WTC11 (cell line): ENCODE measurements around the gene CGRRF1. TPM values are rescaled to one million over a fixed set of nuclear protein-coding genes. Genes with fewer than 3 reads are reported as not detected.

Experiments
- ATAC-seq: fragments of 200-7000 bp; cut with Tn5 transposase; 2 replicates; pipeline ENCODE4 v1.10.0; 2021; ENCODE audit warnings: mild to moderate bottlenecking, moderate library complexity
- CTCF ChIA-PET: fragments of 300-600 bp; sonication (Branson Sonifier 250); formaldehyde crosslinking; loops from one replicate; lab custom pipeline; 2021; ENCODE audit warnings: antibody characterized with exemption; lab: Charles Lee
- POLR2A ChIA-PET: fragments of 350-600 bp; sonication (Branson Sonifier 250); formaldehyde crosslinking; loops from one replicate; lab custom pipeline; 2021; ENCODE audit warnings: antibody characterized with exemption; lab: Charles Lee
- DNase-seq: peaks from one replicate; pipeline ENCODE4 v3.0.0; 2021; ENCODE audit warnings: low spot score
- H3K27ac Mint-ChIP-seq: 2 replicates; pipeline ENCODE4 v1.8.0; 2021; ENCODE audit warnings: mixed read lengths
- H3K27me3 Mint-ChIP-seq: 2 replicates; pipeline ENCODE4 v1.8.0; 2021; ENCODE audit warnings: low read depth, mild to moderate bottlenecking, moderate library complexity, mixed read lengths
- H3K36me3 Mint-ChIP-seq: 2 replicates; pipeline ENCODE4 v1.8.0; 2021; ENCODE audit warnings: mixed read lengths
- H3K4me1 Mint-ChIP-seq: 2 replicates; pipeline ENCODE4 v1.8.0; 2022; ENCODE audit warnings: mixed read lengths
- H3K4me3 Mint-ChIP-seq: 2 replicates; pipeline ENCODE4 v1.8.0; 2021; ENCODE audit warnings: mild to moderate bottlenecking, moderate library complexity, mixed read lengths
- H3K9me3 Mint-ChIP-seq: 2 replicates; pipeline ENCODE4 v1.8.0; 2021; ENCODE audit warnings: mixed read lengths
- ELF4 ChIP-seq: sonication (generic); formaldehyde crosslinking; IDR thresholded peaks from 2 replicates; pipeline ENCODE4 v1.8.1; 2022; ENCODE audit warnings: low read depth, mild to moderate bottlenecking, moderate library complexity, missing genetic modification reagents
- EMX1 ChIP-seq: fragments of 250-450 bp; sonication (Bioruptor Pico); IDR thresholded peaks from 2 replicates; pipeline ENCODE4 v1.8.0; 2021; ENCODE audit warnings: mild to moderate bottlenecking
- FOXP1 ChIP-seq: sonication (generic); formaldehyde crosslinking; IDR thresholded peaks from 2 replicates; pipeline ENCODE4 v1.8.0; 2022; ENCODE audit warnings: missing genetic modification reagents, mild to moderate bottlenecking, moderate library complexity, borderline replicate concordance
- IRF2 ChIP-seq: sonication (generic); formaldehyde crosslinking; IDR thresholded peaks from 2 replicates; pipeline ENCODE4 v1.8.0; 2022; ENCODE audit warnings: low read depth, missing genetic modification reagents, borderline replicate concordance
- KAT7 ChIP-seq: sonication (generic); formaldehyde crosslinking; IDR thresholded peaks from 2 replicates; pipeline ENCODE4 v1.8.1; 2023; ENCODE audit warnings: missing genetic modification reagents, mild to moderate bottlenecking, borderline replicate concordance
- NR1H2 ChIP-seq: sonication (generic); formaldehyde crosslinking; IDR thresholded peaks from 2 replicates; pipeline ENCODE4 v1.9.0; 2021; ENCODE audit warnings: mild to moderate bottlenecking, moderate library complexity, missing genetic modification reagents
- NR2C2 ChIP-seq: sonication (generic); formaldehyde crosslinking; IDR thresholded peaks from 2 replicates; pipeline ENCODE4 v1.8.0; 2022; ENCODE audit warnings: mild to moderate bottlenecking, missing genetic modification reagents
- RELA ChIP-seq: sonication (generic); formaldehyde crosslinking; IDR thresholded peaks from 2 replicates; pipeline ENCODE4 v1.8.1; 2022; ENCODE audit warnings: missing genetic modification reagents, mild to moderate bottlenecking, borderline replicate concordance
- SP1 ChIP-seq: sonication (generic); formaldehyde crosslinking; conservative IDR thresholded peaks from 2 replicates; pipeline ENCODE4 v1.8.1; 2022; ENCODE audit warnings: missing genetic modification reagents
- total RNA-seq: library from RNA; stranded (reverse); gene quantifications from 3 replicates; pipeline ENCODE4 v1.2.3, GENCODE V29; 2021
- TF ChIP-seq, protein P1 (sequence below): sonication (generic); formaldehyde crosslinking; IDR thresholded peaks from 2 replicates; pipeline ENCODE4 v1.8.0; 2023; ENCODE audit warnings: missing genetic modification reagents
- TF ChIP-seq, protein P2 (sequence below): fragments of 250-450 bp; sonication (Bioruptor Pico); IDR thresholded peaks from 2 replicates; pipeline ENCODE4 v2.1.2; 2022; ENCODE audit warnings: mild to moderate bottlenecking, moderate library complexity
- TF ChIP-seq, protein P3 (sequence below): sonication (generic); formaldehyde crosslinking; IDR thresholded peaks from 2 replicates; pipeline ENCODE4 v1.8.1; 2022; ENCODE audit warnings: missing genetic modification reagents, borderline replicate concordance
- TF ChIP-seq, protein P4 (sequence below): sonication (generic); formaldehyde crosslinking; IDR thresholded peaks from 2 replicates; pipeline ENCODE4 v1.8.1; 2023; ENCODE audit warnings: mild to moderate bottlenecking, missing genetic modification reagents
- TF ChIP-seq, protein P5 (sequence below): sonication (generic); formaldehyde crosslinking; IDR thresholded peaks from 2 replicates; pipeline ENCODE4 v1.8.1; 2023; ENCODE audit warnings: mild to moderate bottlenecking, moderate library complexity, missing genetic modification reagents
- TF ChIP-seq, protein P6 (sequence below): fragments of 250-450 bp; sonication (Bioruptor Pico); conservative IDR thresholded peaks from 2 replicates; pipeline ENCODE4 v1.9.0; 2021; ENCODE audit warnings: mild to moderate bottlenecking
- TF ChIP-seq, protein P7 (sequence below): sonication (generic); formaldehyde crosslinking; IDR thresholded peaks from 2 replicates; pipeline ENCODE4 v1.8.1; 2023; ENCODE audit warnings: mild to moderate bottlenecking, missing genetic modification reagents
- TF ChIP-seq, protein P8 (sequence below): sonication (generic); formaldehyde crosslinking; IDR thresholded peaks from 2 replicates; pipeline ENCODE4 v1.8.0; 2023; ENCODE audit warnings: mild to moderate bottlenecking, missing genetic modification reagents

The CGRRF1 gene
- total RNA-seq, 1 experiment from 2014 or later = 15.1 TPM

DNA sequence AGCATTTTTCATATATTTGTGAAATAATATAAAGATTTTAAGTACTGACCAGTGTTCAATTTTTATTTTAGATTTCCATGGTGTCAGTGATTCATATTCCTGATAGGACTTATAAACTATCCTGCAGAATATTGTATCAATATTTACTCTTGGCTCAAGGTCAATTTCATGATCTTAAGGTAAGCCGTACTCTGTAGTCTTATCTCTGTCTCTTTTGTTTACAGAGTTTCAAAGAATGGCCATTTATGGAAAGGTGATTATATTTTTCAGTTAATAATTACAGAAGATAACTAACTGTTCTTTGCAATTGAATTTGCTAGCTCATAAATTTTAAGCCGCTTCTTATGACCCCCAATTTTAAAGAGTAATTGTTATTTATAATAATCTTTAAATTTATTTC is 27.9 kb downstream of the CGRRF1 start (continued):
- TF ChIP-seq, protein P1, sequence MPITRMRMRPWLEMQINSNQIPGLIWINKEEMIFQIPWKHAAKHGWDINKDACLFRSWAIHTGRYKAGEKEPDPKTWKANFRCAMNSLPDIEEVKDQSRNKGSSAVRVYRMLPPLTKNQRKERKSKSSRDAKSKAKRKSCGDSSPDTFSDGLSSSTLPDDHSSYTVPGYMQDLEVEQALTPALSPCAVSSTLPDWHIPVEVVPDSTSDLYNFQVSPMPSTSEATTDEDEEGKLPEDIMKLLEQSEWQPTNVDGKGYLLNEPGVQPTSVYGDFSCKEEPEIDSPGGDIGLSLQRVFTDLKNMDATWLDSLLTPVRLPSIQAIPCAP (CRISPR knock-in tag) = no peak
- TF ChIP-seq FOXP1 (CRISPR knock-in tag) (no peak), NR1H2 (CRISPR knock-in tag) (no peak)
- TF ChIP-seq, protein P2, sequence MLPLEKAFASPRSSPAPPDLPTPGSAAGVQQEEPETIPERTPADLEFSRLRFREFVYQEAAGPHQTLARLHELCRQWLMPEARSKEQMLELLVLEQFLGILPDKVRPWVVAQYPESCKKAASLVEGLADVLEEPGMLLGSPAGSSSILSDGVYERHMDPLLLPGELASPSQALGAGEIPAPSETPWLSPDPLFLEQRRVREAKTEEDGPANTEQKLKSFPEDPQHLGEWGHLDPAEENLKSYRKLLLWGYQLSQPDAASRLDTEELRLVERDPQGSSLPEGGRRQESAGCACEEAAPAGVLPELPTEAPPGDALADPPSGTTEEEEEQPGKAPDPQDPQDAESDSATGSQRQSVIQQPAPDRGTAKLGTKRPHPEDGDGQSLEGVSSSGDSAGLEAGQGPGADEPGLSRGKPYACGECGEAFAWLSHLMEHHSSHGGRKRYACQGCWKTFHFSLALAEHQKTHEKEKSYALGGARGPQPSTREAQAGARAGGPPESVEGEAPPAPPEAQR = no peak
- TF ChIP-seq, all 79 proteins: peak for 0

DNA sequence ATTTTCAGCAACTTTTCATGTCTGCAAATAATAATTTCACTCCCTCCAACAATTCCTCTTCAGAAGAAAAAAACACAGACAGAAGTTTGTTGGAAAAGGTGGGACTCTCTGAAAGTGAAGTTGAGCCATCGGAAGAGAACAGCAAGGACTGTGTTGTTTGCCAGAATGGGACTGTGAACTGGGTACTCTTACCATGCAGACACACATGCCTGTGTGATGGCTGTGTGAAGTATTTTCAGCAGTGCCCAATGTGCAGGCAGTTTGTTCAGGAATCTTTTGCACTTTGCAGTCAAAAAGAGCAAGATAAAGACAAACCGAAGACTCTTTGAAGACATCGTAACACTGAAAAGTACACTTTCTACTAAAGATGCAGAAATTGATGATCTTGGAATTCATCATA is 28.3 kb downstream of the CGRRF1 start:
- DNase-seq (no peak), ATAC-seq (no peak)
- no peaks in the 10 kb centered on the region for H3K27me3 Mint-ChIP-seq
- peaks cover 18% of the 10 kb centered on the region for H3K4me1 Mint-ChIP-seq
- no peak overlapping the region for H3K27ac Mint-ChIP-seq
- no peaks in the 10 kb centered on the region for H3K9me3 Mint-ChIP-seq
- ChIA-PET CTCF (no interaction called here), POLR2A (no interaction called here)
- no peak overlapping the region for H3K4me3 Mint-ChIP-seq
- H3K36me3 Mint-ChIP-seq = peaks cover 6% of the 10 kb centered on the region; the same call in 1 of the 2 replicates
- no peak for TF ChIP-seq IRF2 (CRISPR knock-in tag)
- TF ChIP-seq, protein P3, sequence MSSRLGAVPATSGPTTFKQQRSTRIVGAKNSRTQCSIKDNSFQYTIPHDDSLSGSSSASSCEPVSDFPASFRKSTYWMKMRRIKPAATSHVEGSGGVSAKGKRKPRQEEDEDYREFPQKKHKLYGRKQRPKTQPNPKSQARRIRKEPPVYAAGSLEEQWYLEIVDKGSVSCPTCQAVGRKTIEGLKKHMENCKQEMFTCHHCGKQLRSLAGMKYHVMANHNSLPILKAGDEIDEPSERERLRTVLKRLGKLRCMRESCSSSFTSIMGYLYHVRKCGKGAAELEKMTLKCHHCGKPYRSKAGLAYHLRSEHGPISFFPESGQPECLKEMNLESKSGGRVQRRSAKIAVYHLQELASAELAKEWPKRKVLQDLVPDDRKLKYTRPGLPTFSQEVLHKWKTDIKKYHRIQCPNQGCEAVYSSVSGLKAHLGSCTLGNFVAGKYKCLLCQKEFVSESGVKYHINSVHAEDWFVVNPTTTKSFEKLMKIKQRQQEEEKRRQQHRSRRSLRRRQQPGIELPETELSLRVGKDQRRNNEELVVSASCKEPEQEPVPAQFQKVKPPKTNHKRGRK (CRISPR knock-in tag) = no peak
- TF ChIP-seq, protein P4, sequence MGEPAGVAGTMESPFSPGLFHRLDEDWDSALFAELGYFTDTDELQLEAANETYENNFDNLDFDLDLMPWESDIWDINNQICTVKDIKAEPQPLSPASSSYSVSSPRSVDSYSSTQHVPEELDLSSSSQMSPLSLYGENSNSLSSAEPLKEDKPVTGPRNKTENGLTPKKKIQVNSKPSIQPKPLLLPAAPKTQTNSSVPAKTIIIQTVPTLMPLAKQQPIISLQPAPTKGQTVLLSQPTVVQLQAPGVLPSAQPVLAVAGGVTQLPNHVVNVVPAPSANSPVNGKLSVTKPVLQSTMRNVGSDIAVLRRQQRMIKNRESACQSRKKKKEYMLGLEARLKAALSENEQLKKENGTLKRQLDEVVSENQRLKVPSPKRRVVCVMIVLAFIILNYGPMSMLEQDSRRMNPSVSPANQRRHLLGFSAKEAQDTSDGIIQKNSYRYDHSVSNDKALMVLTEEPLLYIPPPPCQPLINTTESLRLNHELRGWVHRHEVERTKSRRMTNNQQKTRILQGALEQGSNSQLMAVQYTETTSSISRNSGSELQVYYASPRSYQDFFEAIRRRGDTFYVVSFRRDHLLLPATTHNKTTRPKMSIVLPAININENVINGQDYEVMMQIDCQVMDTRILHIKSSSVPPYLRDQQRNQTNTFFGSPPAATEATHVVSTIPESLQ = no peak
- TF ChIP-seq, protein P5, sequence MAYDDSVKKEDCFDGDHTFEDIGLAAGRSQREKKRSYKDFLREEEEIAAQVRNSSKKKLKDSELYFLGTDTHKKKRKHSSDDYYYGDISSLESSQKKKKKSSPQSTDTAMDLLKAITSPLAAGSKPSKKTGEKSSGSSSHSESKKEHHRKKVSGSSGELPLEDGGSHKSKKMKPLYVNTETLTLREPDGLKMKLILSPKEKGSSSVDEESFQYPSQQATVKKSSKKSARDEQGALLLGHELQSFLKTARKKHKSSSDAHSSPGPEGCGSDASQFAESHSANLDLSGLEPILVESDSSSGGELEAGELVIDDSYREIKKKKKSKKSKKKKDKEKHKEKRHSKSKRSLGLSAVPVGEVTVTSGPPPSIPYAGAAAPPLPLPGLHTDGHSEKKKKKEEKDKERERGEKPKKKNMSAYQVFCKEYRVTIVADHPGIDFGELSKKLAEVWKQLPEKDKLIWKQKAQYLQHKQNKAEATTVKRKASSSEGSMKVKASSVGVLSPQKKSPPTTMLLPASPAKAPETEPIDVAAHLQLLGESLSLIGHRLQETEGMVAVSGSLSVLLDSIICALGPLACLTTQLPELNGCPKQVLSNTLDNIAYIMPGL (CRISPR knock-in tag) = no peak
- TF ChIP-seq, all 79 proteins: peak for 0

DNA sequence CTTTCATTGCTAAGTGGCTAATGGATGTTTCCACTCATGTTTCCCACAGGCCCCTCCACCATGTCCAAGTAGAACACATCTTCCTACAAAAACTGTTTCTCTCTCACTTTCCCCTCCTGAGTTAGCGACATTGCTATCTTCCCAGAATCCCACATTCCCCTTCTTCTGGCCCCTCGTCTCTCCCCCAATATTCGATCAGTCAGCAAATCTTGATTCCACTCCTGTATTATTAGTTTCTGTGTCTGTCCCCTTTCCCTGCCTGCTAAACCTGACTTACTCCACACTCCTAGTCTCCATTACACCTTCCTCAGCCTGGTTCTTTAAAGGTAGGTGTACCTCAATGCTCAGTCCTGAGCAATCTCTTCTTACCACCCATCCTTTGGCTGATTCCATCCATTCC is 37.9 kb downstream of the CGRRF1 start:
- no peak for DNase-seq
- peaks cover 14% of the 10 kb centered on the region for H3K4me1 Mint-ChIP-seq
- no peaks in the 10 kb centered on the region for H3K9me3 Mint-ChIP-seq
- ChIA-PET CTCF (no interaction called here), POLR2A (no interaction called here)
- no peak overlapping the region for H3K27ac Mint-ChIP-seq
- ATAC-seq = no peak
- no peaks in the 10 kb centered on the region for H3K27me3 Mint-ChIP-seq
- H3K36me3 Mint-ChIP-seq = no peaks in the 10 kb centered on the region
- H3K4me3 Mint-ChIP-seq = no peak overlapping the region
- TF ChIP-seq SP1 = no peak
- TF ChIP-seq NR2C2 (CRISPR knock-in tag) = no peak
- TF ChIP-seq, protein P6, sequence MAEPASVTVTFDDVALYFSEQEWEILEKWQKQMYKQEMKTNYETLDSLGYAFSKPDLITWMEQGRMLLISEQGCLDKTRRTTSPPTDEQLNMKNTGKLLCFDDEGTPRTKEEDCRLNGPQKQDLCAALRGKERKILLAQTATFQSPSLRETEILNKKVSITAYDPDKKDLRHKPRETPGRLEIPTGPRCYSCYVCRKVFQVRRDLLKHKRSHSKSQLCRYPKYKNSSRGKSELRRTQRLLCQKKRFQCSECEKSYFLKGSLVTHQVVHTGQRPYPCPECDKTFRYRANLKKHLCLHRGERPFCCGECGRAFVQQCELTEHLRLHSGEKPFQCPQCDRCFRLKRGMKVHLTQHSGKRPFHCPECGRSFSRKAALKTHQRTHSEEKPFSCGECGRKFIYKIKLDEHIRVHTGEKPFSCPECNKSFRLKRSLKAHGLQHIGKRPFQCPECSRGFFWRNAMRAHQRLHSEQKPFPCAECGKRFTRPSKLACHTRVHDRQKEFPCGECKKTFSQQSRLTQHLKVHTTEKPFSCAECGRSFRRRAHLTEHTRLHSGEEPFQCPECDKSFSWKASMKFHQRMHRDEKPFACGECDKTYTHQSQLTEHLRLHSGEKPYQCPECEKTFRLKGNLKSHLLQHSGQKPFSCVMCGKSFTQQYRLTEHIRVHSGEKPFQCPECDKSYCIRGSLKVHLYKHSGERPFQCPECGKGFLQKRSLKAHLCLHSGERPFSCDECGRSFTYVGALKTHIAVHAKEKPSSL (CRISPR knock-in tag) = no peak
- no peak for TF ChIP-seq RELA (CRISPR knock-in tag)
- no peak for TF ChIP-seq ELF4 (CRISPR knock-in tag)
- TF ChIP-seq EMX1 (CRISPR knock-in tag) = no peak
- no peak for TF ChIP-seq KAT7
- TF ChIP-seq, protein P7, sequence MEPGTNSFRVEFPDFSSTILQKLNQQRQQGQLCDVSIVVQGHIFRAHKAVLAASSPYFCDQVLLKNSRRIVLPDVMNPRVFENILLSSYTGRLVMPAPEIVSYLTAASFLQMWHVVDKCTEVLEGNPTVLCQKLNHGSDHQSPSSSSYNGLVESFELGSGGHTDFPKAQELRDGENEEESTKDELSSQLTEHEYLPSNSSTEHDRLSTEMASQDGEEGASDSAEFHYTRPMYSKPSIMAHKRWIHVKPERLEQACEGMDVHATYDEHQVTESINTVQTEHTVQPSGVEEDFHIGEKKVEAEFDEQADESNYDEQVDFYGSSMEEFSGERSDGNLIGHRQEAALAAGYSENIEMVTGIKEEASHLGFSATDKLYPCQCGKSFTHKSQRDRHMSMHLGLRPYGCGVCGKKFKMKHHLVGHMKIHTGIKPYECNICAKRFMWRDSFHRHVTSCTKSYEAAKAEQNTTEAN (CRISPR knock-in tag) = no peak
- TF ChIP-seq, protein P8, sequence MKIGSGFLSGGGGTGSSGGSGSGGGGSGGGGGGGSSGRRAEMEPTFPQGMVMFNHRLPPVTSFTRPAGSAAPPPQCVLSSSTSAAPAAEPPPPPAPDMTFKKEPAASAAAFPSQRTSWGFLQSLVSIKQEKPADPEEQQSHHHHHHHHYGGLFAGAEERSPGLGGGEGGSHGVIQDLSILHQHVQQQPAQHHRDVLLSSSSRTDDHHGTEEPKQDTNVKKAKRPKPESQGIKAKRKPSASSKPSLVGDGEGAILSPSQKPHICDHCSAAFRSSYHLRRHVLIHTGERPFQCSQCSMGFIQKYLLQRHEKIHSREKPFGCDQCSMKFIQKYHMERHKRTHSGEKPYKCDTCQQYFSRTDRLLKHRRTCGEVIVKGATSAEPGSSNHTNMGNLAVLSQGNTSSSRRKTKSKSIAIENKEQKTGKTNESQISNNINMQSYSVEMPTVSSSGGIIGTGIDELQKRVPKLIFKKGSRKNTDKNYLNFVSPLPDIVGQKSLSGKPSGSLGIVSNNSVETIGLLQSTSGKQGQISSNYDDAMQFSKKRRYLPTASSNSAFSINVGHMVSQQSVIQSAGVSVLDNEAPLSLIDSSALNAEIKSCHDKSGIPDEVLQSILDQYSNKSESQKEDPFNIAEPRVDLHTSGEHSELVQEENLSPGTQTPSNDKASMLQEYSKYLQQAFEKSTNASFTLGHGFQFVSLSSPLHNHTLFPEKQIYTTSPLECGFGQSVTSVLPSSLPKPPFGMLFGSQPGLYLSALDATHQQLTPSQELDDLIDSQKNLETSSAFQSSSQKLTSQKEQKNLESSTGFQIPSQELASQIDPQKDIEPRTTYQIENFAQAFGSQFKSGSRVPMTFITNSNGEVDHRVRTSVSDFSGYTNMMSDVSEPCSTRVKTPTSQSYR = no peak
